B cell (primary cell): Measurements from ENCODE around the gene RAB11FIP3.

Experiments
- CTCF ChIP-seq: fragments of 200-600 bp; IDR thresholded peaks from one replicate; pipeline ENCODE4 v1.8.0; 2022; ENCODE audit warnings: antibody characterized with exemption, mild to moderate bottlenecking
- EZH2 ChIP-seq: IDR thresholded peaks from 2 replicates; pipeline ENCODE4 v1.6.1; 2012; ENCODE audit warnings: borderline replicate concordance, low read depth, mild to moderate bottlenecking, moderate library complexity, low read length; ENCODE audit not compliant: insufficient read depth, poor library complexity, severe bottlenecking

- TF ChIP-seq CTCF (no peak), EZH2 (no peak)
Observed at GRCh38 chr16:457732-458400, 32.4 kb downstream of the RAB11FIP3 start.
